ENCODE data around the gene GET4.
"Not testable (repeated sequence)": the region's sequence is repeated elsewhere in the genome, so short reads cannot be mapped to it uniquely, and the experiment has no call there.

GET4 gene

DNA sequence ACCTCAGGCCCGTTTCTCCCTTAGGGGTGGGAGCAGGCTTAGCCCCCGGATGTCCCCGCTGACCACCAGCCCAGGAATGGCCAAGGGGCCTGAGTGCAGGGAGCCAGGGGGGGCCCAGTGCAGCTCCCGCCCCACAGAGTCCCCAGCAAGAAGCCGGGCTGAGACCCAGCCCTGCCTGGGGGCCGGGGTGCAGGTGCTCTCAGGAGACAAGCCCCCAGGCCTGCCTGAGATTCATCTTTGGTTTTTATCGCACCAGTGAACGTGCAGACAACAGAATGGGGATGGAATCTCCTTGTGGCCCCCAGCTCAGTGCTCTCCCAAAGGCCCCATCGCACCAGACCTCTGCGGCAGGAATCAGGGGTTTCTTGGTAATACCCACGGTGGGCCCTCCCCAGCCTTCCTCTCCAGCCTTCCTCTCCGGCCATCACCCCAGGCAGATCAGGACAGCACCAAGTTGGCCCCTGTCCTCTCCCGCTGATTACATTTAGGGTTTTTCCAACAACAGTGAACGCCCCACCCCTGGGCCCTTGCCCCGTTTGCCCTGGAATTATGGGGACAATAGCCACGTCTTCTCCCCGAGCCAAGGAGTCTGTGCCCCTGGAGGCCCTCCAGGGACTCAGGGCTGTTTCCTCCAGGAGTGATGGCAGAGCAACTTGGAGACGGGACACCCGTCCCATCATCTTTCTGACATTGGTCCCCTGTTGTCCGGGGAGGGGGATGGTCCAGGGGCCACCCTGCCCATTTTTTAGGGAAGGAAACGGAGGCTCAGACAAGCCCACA lies 55.7 kb downstream of the GET4 start:
- DNase-seq = no peak

GRCh38 chr7:932651-932975 lies 56.3 kb downstream of the GET4 start:
- DNase-seq = no peak

GRCh38 chr7:934469-935163 lies 58.3 kb downstream of the GET4 start:
- no peak for DNase-seq

GRCh38 chr7:935164-935873 lies 59.0 kb downstream of the GET4 start:
- no peak for DNase-seq

DNA sequence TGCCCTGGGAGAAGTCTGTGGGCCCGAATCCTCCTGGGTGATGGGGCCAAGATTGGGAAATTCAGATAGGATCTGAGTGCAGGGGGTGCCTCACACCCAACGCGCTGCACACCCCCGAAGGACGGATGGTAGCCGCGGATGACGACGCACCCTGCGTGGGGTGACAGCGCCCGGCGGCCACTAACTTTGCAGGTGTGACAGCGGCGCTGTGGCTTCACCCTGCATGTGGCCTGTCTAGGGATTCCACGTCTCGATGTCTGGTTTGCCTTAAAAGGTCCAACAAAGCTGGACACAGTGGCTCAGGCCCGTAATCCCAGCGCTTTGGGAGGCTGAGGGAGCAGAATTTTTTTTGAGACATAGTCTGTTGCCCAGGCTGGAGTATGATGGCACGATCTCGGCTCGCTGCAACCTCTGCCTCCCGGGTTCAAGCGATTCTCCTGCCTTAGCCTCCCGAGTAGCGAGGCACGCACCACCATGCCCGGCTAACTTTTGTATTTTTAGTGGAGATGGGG lies 59.6 kb downstream of the GET4 start:
- DNase-seq = no peak

- DNase-seq = no peak
Observed at GRCh38 chr7:936386-937054, 60.2 kb downstream of the GET4 start.

DNA sequence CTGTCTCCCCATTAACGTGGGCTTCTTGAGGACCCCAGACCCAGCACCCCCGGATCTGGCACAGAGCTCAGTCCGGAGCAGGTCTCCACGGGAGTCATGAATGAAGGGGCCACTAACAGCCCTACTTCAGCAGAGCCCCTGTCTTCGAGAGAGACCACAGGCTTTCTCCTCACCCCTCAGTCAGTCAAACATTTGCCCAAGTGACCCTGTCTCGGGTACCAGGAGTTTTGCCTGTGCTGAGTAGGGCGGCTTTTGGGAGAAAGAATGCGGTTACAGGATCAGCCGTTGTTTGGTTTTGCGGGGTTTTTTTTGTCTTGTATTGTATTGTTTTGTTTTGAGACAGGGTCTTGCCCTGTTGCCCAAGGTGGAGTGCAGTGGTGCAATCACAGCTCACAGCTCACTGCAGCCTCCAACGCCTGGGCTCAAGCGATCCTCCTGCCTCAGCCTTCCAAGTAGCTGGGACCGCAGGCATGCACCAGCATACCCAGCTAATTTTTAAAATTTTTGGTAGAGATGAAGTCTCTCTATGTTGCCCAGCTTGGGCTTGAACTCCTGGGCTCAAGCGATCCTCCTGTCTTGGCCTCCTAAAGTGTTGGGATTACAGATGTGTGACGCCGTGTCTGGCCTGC lies 61.6 kb downstream of the GET4 start:
- no peak for DNase-seq

DNA sequence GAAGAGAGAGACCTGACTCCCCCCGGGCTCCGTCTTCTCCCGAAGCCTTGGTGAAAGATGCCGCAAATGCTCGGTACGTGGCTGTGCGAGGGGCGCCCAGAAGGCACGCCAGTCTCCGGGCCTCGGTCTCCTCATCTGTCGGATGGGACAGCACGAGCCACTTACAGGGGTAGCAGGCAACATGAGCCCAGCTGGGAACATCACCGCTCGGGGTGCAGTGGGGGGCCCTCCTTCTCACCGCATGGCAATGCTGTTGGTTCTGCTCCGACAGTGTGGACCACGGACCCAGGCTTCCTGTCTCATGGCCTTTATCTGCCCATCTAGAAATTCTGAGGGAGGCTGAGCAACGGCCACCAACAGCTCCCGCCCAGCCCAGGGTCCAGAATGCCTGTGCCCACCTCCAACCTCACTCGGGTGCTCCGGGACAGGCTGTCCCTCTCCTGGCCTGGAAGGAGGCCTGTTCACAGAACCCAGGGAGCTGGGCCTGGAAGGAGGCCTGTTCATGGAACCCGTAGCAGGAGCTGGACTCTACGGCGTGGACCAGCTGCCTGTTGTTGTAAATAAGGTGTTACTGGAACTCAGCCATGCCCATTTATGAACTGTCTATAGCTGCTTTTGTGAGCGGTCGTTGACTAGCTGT lies 62.3 kb downstream of the GET4 start:
- no peak for DNase-seq

- DNase-seq = no peak
Observed at GRCh38 chr7:939843-940242, 63.5 kb downstream of the GET4 start.

DNA sequence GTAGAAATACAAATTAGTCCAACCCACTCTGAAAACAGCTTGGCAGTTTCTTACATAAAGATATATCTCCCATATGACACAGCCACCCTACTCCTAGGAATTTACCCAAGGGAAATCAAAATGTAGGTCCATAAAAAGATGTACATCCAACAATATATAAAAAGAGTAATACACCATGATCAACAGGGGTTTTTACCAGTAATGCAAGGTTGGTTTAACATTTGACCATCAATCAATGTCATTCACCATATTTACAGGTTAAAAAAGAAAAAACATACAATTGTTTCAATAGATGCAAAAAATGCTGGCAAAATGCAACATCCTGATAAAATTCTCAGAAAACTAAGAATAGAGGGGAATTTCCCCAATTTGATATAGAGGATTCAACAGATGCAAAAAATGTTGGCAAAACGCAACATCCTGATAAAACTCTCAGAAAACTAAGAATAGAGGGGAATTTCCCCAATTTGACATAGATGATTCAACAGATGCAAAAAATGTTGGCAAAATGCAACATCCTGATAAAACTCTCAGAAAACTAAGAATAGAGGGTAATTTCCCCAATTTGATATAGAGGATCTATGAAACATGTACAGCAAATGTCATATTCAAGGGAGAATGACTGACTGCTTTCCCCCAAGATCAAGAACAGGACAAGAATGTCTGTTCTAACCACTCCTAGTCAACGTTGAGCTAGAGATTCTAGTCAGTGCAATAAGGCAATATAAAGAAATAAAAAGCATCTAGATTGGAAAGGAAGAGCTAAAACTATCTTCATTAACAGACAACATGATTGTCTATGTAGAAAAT lies 64.5 kb downstream of the GET4 start:
- no peak for DNase-seq

DNA sequence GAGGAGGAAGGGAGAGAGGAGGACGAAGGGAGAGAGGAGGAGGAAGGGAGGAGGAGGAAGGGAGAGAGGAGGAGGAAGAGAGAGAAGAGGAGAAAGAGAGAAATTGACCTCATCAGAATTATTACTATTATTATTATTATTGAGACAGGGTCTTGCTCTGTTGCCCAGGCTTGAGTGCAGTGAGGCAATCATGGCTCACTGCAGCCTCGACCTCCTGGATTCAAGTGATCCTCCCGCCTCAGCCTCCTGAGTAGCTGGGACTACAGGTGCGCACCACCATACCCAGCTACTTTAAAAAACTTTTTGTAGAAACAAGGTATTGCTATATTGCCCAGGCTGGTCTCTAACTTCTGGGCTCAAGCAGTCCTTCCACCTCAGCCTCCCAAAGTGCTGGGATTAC lies 67.4 kb downstream of the GET4 start:
- not testable (repeated sequence) for DNase-seq

DNA sequence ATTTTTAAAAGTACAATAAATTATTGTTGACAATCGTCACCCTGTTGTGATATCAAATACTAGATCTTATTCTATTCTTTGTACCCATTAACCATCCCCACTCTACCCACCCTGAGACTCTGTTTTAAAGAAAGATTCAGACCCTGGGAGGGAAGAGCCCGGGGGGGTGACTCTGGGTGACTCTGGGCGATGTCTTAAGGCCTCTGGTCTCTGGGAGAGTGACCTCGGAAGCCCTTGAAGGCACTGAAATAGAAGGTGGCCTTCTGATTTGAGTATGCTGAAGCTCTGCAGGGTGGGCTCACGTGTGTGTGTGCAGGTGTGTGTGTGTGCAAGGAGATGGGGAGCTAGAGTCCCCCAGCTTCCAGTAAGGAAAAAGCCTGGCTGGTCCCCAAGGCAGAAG lies 68.4 kb downstream of the GET4 start:
- no peak for DNase-seq

GRCh38 chr7:945147-945555 lies 68.8 kb downstream of the GET4 start:
- no peak for DNase-seq

- DNase-seq = no peak
Observed at GRCh38 chr7:945556-946255, 69.4 kb downstream of the GET4 start.
